ENCODE data around the gene CLTCL1. TPM values are rescaled to one million over a fixed set of nuclear protein-coding genes. Genes with fewer than 3 reads are reported as not detected.

Gene CLTCL1
- total and polyA plus RNA-seq, 9 of the 15 experiments (the other 6 are each of a cell fraction or from before 2014, with no cell fraction given) = 1.1 to 11.7 (median 5.0) TPM

DNA sequence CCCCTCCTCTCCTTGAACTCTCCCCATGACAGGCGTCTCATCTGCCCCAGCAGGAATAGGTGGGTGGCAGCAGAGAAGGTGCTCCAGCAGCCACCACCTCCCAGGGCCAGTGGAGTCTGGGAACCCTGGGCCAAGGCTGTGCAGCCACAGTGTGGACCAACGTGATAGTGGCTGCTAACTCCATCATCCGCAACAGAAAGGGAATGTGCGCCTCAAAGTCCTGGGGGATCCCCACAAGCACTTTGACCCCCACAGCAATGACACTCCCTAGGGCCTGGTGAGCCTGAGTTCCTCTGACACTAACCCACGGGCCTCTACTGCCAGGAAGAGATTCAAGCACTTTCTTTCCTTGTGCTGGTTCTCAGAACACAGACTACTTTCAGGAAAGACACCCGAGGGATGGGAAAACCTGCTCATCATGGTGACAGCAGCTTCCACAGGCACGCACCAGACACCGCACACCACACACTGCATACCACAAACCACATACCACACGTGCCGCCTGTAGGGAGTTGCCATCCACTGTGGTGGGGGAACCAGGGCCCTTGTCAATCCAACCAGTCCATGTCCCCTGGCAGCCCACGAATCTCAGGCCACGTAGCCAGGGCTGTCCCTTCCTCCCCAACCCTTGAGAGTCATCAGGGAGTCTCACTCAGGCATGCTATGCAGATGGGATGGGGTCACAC, 109.6 kb downstream of the CLTCL1 start (continued):
- TF ChIP-seq E2F6 (IDR thresholded peaks at IDR 0.05; ENCODE audit: borderline replicate concordance in 1 of 2, extremely low read depth in 1 of 2, insufficient read depth in 1 of 2, insufficient read length in 1 of 2, low read depth in 1 of 2, low read length in 1 of 2, poor library complexity in 1 of 2, severe bottlenecking in 1 of 2) = no peak
- TF ChIP-seq, protein P1, sequence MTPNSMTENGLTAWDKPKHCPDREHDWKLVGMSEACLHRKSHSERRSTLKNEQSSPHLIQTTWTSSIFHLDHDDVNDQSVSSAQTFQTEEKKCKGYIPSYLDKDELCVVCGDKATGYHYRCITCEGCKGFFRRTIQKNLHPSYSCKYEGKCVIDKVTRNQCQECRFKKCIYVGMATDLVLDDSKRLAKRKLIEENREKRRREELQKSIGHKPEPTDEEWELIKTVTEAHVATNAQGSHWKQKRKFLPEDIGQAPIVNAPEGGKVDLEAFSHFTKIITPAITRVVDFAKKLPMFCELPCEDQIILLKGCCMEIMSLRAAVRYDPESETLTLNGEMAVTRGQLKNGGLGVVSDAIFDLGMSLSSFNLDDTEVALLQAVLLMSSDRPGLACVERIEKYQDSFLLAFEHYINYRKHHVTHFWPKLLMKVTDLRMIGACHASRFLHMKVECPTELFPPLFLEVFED (CRISPR knock-in tag; conservative IDR thresholded peaks at IDR 0.05) = 0 out of 2 replicates have a peak, but pooled peaks have one; percentile 32
- TF ChIP-seq FOS (IDR thresholded peaks at IDR 0.05; ENCODE audit: extremely low read depth, insufficient read length) = no peak
- no peak for TF ChIP-seq ZNF57 (CRISPR knock-in tag; IDR thresholded peaks at IDR 0.05)
- TF ChIP-seq NCOA6 (IDR thresholded peaks at IDR 0.05) = no peak
- 0 out of 3 replicates have a peak, but pooled peaks of 1 of the 2 experiments have one; percentile 18 for TF ChIP-seq CBX3 (IDR thresholded peaks at IDR 0.05; ENCODE audit: borderline replicate concordance in 1 of 2, low read length in 2 of 2)
- no peak for TF ChIP-seq ZNF551 (CRISPR knock-in tag; IDR thresholded peaks at IDR 0.05)
- 0 out of 2 replicates have a peak, but pooled peaks have one; percentile 7 for TF ChIP-seq TCF7L2 (IDR thresholded peaks at IDR 0.05; ENCODE audit: low read depth, low read length)
- no peak for TF ChIP-seq ZNF766 (CRISPR knock-in tag; conservative IDR thresholded peaks at IDR 0.05)
- TF ChIP-seq WHSC1 (IDR thresholded peaks at IDR 0.05; ENCODE audit: low read length) = peak; percentile 12
- no peak for TF ChIP-seq ZNF354B (CRISPR knock-in tag; IDR thresholded peaks at IDR 0.05)
- TF ChIP-seq SAP30 (IDR thresholded peaks at IDR 0.05; ENCODE audit: borderline replicate concordance, insufficient read depth, low read depth, low read length, poor library complexity, severe bottlenecking) = peak; percentile 40
- peak; percentile 38 for TF ChIP-seq POLR2G (IDR thresholded peaks at IDR 0.05; ENCODE audit: low read depth, low read length)
